Measurements from ENCODE around the gene HABP4.

DNA sequence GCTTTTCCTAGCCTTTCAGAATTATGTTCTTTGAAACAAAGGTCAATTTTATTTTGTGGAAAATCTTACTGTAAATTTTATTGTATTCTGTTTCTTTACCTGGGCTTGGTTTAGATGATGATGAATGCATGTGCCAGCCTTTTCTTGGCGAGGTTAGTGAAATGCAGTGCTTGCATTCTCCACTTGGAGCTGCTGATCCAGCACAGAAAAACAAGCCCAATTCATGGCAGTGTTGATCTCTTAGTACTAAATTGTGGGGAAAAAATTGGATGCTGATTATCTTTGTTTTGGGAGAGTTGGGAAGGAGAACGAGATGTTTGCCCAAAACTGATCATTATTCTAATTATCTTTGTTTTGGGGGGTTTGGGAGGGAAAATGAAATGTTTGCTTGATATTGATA, 3.7 kb downstream of the HABP4 start:
- TF ChIP-seq CTCF (IDR thresholded peaks at IDR 0.05) (no peak), POLR2A (IDR thresholded peaks at IDR 0.05) (no peak)
